Hepatocyte (in vitro differentiated cells): ENCODE results near the gene HTRA2.

Experiments
- EZH2 ChIP-seq: fragments of 200-600 bp; sonication (generic); IDR thresholded peaks from 2 replicates; pipeline ENCODE4 v1.6.1; 2016; ENCODE audit warnings: antibody characterized with exemption, mild to moderate bottlenecking, borderline replicate concordance
- TF ChIP-seq, protein P1 (sequence below): fragments of 200-600 bp; sonication (generic); IDR thresholded peaks from 2 replicates; pipeline ENCODE4 v1.5.1; 2016; ENCODE audit warnings: antibody characterized with exemption, mild to moderate bottlenecking; ENCODE audit not compliant: poor library complexity

- TF ChIP-seq EZH2, result no peak
- TF ChIP-seq, protein P1, sequence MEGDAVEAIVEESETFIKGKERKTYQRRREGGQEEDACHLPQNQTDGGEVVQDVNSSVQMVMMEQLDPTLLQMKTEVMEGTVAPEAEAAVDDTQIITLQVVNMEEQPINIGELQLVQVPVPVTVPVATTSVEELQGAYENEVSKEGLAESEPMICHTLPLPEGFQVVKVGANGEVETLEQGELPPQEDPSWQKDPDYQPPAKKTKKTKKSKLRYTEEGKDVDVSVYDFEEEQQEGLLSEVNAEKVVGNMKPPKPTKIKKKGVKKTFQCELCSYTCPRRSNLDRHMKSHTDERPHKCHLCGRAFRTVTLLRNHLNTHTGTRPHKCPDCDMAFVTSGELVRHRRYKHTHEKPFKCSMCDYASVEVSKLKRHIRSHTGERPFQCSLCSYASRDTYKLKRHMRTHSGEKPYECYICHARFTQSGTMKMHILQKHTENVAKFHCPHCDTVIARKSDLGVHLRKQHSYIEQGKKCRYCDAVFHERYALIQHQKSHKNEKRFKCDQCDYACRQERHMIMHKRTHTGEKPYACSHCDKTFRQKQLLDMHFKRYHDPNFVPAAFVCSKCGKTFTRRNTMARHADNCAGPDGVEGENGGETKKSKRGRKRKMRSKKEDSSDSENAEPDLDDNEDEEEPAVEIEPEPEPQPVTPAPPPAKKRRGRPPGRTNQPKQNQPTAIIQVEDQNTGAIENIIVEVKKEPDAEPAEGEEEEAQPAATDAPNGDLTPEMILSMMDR, result no peak
These were observed 5.7 kb upstream of the HTRA2 start for GRCh38 chr2:74524005-74524404.
